CD4-positive, alpha-beta T cell treated with Interleukin-2 at 100 ng/mL for 4 hours (primary cell): ENCODE measurements around the gene AVL9.

Experiments used
- DNase-seq: peaks from one replicate; pipeline ENCODE4 v3.0.0-alpha.2; 2020; ENCODE audit warnings: low spot score

The AVL9 gene

DNA sequence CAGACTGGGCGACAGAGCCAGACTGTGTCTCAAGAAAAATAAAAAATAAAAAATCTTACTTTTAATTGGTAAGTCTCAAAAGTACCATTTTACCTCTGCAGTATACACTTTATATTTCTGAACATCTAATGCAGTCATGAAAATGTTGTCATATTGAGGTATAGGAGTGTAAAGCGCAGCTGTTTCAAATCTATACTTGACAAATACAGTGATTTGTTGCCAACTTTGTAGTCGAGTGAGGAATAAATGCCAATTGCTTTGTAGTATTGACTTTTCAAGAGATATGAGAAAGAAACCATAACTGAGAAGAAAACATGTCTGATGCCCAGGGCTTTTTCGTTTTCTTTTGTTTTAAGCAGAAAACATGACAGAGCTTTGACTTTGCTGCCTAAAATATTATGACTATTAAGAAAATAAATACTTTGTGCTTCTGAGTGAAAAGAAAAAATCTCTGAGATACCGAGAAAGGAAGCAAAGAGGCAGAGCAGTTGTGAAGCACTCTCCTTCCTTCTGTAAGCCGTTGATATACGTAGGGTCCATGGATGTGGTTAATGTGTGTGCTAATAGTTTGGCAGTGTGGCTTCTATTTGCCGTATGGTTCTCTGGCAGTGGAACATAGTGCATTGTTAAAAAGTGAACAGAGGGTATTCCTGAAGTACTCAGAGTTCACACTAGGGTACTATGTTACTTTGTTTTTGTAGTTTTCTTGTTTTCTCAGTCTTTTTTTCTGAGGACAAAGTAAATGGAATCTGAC lies 38.2 kb downstream of the AVL9 start:
- DNase-seq, result no peak

GRCh38 chr7:32535162-32535702 lies 39.9 kb downstream of the AVL9 start:
- DNase-seq, result no peak

- no peak for DNase-seq
These were observed 40.7 kb downstream of the AVL9 start for GRCh38 chr7:32536016-32536415.

GRCh38 chr7:32536585-32536984 lies 41.3 kb downstream of the AVL9 start:
- no peak for DNase-seq

- no peak for DNase-seq
These were observed 42.5 kb downstream of the AVL9 start for GRCh38 chr7:32537760-32538159.

GRCh38 chr7:32539366-32539765 lies 44.1 kb downstream of the AVL9 start:
- DNase-seq, result no peak

DNA sequence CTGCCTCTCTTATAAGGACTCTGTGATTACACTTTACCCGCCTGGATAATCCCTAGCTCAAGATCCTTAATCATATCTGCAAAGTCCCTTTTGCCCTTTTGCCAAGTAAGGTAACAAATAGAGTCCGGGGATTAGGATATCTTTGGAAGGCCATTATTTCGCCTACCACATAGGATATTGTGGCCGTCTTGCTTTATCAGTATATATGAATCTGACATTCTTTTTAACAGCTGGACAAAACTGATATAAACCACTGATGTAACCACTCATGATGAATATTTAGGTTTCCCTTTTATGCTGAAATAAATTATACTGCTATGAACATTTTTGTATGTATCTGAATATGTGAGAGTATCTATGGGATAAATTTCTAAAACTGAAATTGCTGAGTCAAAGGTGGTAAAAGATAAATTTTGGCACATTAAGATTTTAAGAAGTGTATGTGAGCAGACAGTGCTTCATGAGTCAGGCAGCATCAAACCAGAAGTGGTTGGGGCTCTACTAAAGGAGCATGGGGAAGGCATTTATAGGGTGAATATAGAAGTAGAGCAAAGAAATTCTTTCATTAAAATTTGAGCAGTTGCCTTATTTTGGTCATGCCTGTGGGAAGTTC lies 44.7 kb downstream of the AVL9 start:
- no peak for DNase-seq

DNA sequence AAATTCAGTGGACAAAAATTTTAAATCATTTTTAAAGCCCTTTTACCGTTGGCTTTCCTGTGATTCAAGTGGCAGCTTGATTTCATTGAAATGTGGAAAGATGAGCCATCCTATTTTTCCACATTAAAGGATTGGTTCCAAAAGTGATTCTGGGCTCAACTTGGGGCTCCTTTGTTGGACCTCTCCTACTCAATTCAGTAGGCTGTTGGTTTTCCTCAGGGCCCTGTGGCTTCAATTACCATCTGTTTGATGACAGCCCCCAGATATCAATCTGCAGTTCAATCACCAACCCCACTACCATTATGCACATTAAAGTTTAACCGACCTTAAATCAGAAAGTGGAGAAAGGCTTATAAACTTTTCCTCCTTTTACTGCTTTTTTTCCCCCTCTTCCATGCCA lies 47.3 kb downstream of the AVL9 start:
- no peak for DNase-seq

DNA sequence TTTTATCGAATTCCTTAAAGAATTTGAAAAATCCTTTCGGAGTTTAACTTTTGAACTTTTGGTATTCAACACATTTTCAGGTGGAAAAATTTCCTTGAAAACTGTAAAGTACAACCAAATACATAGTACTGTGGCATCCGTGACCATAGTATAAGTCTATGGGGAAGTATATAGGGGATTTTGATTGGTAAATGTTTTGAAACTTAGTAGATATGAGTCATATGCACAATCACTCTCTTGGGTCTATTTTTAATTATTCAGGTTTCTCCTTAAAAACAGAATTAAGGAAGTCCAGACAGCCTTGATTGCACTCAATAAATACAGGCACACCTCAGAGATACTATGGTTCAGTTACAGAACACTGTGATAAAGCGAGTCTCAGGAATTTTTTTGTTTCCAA lies 64.2 kb downstream of the AVL9 start:
- no peak for DNase-seq

GRCh38 chr7:32560075-32560474 lies 64.8 kb downstream of the AVL9 start:
- no peak for DNase-seq

GRCh38 chr7:32561613-32562012 lies 66.3 kb downstream of the AVL9 start:
- no peak for DNase-seq

DNA sequence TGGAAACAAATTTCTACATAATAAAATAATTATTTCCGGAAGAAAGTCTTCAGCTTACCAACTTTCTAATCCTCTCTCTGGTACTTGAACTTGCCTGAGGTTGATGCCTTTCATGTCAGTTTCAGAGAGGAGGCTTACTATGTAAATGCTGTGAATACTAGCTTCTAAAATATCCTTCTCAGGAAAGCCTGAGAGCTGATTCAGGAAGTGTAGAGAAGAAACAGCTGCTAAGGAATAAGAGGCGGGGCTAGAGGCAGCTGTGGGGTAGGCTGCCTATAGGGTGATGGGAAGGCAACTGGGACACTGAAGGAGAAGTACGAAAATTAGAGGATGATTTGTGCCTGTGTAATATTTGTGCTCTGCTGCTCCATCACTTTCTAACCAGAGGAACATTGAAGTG lies 69.3 kb downstream of the AVL9 start:
- DNase-seq, result no peak

GRCh38 chr7:32569388-32570289 lies 74.3 kb downstream of the AVL9 start:
- DNase-seq, result no peak

GRCh38 chr7:32573110-32573687 lies 77.9 kb downstream of the AVL9 start:
- no peak for DNase-seq

- no peak for DNase-seq
These were observed 79.3 kb downstream of the AVL9 start for GRCh38 chr7:32574626-32575025.

DNA sequence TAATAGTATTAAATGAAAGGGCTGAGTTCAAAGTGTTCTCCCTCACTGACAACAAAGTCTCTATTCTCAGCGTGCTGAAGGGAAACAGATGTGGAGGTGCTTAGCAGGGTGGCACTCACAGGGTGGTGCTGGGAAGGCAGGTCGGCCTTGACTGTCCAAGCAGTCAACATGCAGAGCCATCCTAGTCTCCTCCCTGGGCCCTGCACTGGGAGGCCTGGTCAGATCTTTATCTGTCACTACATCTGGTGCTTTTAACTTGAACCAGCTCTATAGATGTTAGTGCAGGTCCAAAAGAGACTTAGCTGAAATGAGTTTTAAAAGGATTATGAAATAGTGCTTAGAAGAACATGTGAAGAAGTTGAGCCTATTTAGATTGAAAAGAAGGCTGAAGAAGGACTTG lies 82.1 kb downstream of the AVL9 start:
- no peak for DNase-seq

GRCh38 chr7:32579776-32580175 lies 84.5 kb downstream of the AVL9 start:
- DNase-seq, result no peak

DNA sequence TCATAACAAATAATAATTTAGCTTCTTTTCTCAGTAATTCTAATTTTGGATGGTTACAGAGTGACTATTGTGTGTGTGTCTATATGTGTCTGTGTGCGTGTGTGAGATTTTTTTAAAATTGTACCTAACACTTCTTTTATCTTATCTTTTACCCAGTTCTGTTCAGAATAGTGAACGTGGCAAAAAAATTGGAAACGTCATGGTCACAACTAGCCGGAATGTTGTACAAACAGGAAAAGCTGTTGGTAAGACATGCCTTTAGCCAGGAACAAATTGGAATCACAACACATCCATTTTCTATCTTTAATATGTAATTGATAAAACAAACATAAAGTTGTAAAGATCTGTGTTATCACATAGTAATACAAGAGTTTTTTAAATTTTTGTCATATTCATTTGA lies 85.4 kb downstream of the AVL9 start:
- DNase-seq, result no peak

- no peak for DNase-seq
These were observed 86.7 kb downstream of the AVL9 start for GRCh38 chr7:32582036-32582435.

DNA sequence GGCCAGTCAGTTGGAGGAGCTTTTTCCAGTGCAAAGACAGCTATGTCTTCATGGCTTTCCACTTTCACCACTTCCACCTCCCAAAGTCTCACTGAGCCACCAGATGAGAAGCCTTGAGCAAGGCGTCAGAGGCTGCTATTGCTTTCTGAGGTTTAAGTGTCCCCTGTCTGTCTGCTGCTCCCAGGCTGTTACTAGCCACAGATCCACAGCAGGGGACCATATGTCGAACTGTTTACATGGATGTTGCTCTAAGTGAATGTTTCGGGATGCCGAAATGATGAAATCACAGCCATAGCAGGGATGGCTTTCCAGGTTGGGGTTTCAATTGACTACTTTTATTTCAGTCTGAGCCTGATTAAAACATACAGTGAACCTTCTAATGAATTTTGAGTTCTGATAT lies 88.5 kb downstream of the AVL9 start:
- DNase-seq, result no peak

DNA sequence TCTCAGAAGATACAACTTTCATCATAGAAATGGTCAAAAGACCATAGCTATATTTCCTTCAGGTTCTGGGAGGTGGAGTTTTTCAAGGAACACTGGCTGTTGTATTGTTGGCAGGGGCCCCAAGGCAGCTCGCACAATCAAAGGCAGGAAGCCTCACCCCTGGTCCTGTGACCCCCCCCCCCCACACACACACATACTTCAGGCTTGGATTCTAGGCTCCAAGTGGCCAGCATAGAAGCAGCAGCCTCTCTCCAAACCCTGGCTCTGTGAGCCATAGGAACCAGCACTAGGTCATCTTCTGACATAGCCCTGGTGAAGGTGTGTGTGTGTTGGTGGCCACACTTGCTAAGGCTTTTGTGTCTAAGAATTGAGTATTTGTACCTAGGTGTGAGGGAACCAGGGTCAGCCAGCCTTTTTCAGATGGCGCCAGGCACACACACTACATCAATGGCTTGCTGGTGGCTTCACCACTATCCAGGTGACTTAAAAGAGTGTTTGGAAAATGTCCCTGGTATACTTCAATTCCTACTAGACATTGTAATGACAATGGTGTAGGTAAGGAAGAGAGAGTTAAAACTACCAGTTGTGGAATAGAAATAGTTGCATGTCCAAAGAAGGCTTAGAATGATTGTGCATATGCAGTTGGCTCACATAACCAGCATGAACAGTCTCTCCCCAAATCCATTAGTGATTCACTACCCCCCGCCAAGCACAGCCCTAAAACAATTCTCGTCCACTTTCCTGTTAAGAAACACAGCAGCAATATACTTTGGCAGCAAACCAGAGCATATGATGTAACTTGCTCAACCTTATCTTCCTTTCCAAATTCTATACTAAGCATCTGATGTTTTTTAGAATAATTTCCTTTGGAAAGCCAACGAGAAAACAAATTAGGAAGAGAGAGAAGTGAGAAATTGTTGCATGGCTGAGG lies 91.3 kb downstream of the AVL9 start:
- DNase-seq, result no peak
